IMR-90 (cell line): ENCODE data around the gene ARHGAP35. TPM values are rescaled to one million over a fixed set of nuclear protein-coding genes. Genes with fewer than 3 reads are reported as not detected.

Experiments used
- ATAC-seq: fragments of 200-7000 bp; cut with Tn5 transposase; 2 replicates; pipeline ENCODE4 v1.9.1; 2020; ENCODE audit warnings: low read depth, mild to moderate bottlenecking, moderate library complexity
- BruUV-seq: library from RNA; stranded (reverse); fragments of 400-500 nt; replicated peaks from 2 replicates; lab custom pipeline; 2021; lab: Mats Ljungman, UMichigan
- CTCF ChIA-PET: fragments of 300-600 bp; formaldehyde crosslinking; extraction: SDS; loops from one replicate; lab custom pipeline; 2021; ENCODE audit warnings: antibody characterized with exemption; lab: Yijun Ruan, JAX
- POLR2A ChIA-PET: fragments of 300-600 bp; sonication (Branson Sonifier 250); formaldehyde crosslinking; loops from one replicate; lab custom pipeline; 2022; ENCODE audit warnings: antibody characterized with exemption; ENCODE audit not compliant: unreplicated experiment; lab: Charles Lee
- DNase-seq: peaks from one replicate; pipeline ENCODE4 v3.0.0; 2013
- H2AFZ ChIP-seq: replicated peaks from 2 replicates; pipeline ENCODE3; 2013; ENCODE audit warnings: low read length, mild to moderate bottlenecking; ENCODE audit not compliant: poor library complexity
- H2AK5ac ChIP-seq: 2 replicates; pipeline ENCODE4 v1.6.1; 2013; ENCODE audit warnings: low read depth, low read length, inconsistent platforms
- H2AK9ac ChIP-seq: replicated peaks from 2 replicates; pipeline ENCODE3; 2013; ENCODE audit warnings: mild to moderate bottlenecking, low read depth, low read length, moderate library complexity; ENCODE audit not compliant: poor library complexity
- H2BK120ac ChIP-seq: 2 replicates; pipeline ENCODE4 v1.6.1; 2013; ENCODE audit warnings: low read depth, low read length, inconsistent platforms
- H2BK15ac ChIP-seq: 3 replicates; pipeline ENCODE4 v1.6.1; 2013; ENCODE audit warnings: low read depth, low read length, inconsistent platforms
- H2BK20ac ChIP-seq: 2 replicates; pipeline ENCODE4 v1.6.1; 2013; ENCODE audit warnings: low read depth, mild to moderate bottlenecking, inconsistent platforms, low read length, moderate library complexity
- H2BK5ac ChIP-seq: 2 replicates; pipeline ENCODE4 v1.6.1; 2013; ENCODE audit warnings: mild to moderate bottlenecking, low read depth, low read length, inconsistent platforms; ENCODE audit not compliant: poor library complexity, severe bottlenecking
- H3K14ac ChIP-seq: replicated peaks from 2 replicates; pipeline ENCODE4 v1.6.1; 2013; ENCODE audit warnings: low read depth, low read length, inconsistent platforms
- H3K18ac ChIP-seq: 2 replicates; pipeline ENCODE4 v1.6.1; 2013; ENCODE audit warnings: low read depth, low read length, control low read depth
- H3K23ac ChIP-seq: 2 replicates; pipeline ENCODE4 v1.6.1; 2013; ENCODE audit warnings: low read depth, low read length, inconsistent platforms
- H3K27ac ChIP-seq: 2 replicates; pipeline ENCODE4 v1.5.1; 2013; ENCODE audit warnings: mild to moderate bottlenecking, control low read depth, low read length; ENCODE audit not compliant: insufficient read depth
- H3K27me3 ChIP-seq: 2 replicates; pipeline ENCODE4 v1.6.1; 2013; ENCODE audit warnings: low read length; ENCODE audit not compliant: control insufficient read depth, insufficient read depth
- H3K36me3 ChIP-seq: 2 replicates; pipeline ENCODE4 v1.6.1; 2013; ENCODE audit warnings: low read length, mixed read lengths; ENCODE audit not compliant: control insufficient read depth, insufficient read depth
- H3K4ac ChIP-seq: 2 replicates; pipeline ENCODE4 v1.6.1; 2013; ENCODE audit warnings: low read depth, low read length, inconsistent platforms
- H3K4me1 ChIP-seq: 2 replicates; pipeline ENCODE4 v1.6.1; 2013; ENCODE audit warnings: low read length, mixed read lengths; ENCODE audit not compliant: control insufficient read depth, insufficient read depth
- H3K4me2 ChIP-seq: 2 replicates; pipeline ENCODE4 v1.6.1; 2013; ENCODE audit warnings: low read depth, mild to moderate bottlenecking, control low read depth, low read length, moderate library complexity
- H3K4me3 ChIP-seq: 2 replicates; pipeline ENCODE4 v1.5.1; 2013; ENCODE audit warnings: low read depth, mild to moderate bottlenecking, control low read depth, low read length, moderate library complexity; ENCODE audit not compliant: insufficient read depth
- H3K56ac ChIP-seq: 2 replicates; pipeline ENCODE4 v1.6.1; 2013; ENCODE audit warnings: low read length, inconsistent platforms; ENCODE audit not compliant: insufficient read depth; ENCODE audit errors: extremely low read depth
- H3K79me1 ChIP-seq, 2 experiments: 2 replicates each; pipeline ENCODE4 v1.6.1; 2013; ENCODE audit warnings: low read length in 2 of 2, inconsistent platforms in 1 of 2, low read depth in 1 of 2
- H3K9ac ChIP-seq: 2 replicates; pipeline ENCODE4 v1.6.1; 2013; ENCODE audit warnings: low read depth, low read length, control low read depth
- H3K9me1 ChIP-seq: 2 replicates; pipeline ENCODE4 v1.6.1; 2013; ENCODE audit warnings: low read length, inconsistent platforms; ENCODE audit not compliant: insufficient read depth
- H3K9me3 ChIP-seq: 2 replicates; pipeline ENCODE4 v1.6.1; 2013; ENCODE audit warnings: low read length; ENCODE audit not compliant: control insufficient read depth, insufficient read depth
- H4K20me1 ChIP-seq: 2 replicates; pipeline ENCODE4 v1.6.1; 2013; ENCODE audit warnings: low read length, inconsistent platforms; ENCODE audit not compliant: insufficient read depth
- H4K5ac ChIP-seq: 2 replicates; pipeline ENCODE4 v1.6.1; 2013; ENCODE audit warnings: mild to moderate bottlenecking, low read depth, low read length, control low read depth
- H4K8ac ChIP-seq, 2 experiments: 2 replicates each; pipeline ENCODE4 v1.6.1; 2013; ENCODE audit warnings: low read depth in 2 of 2, low read length in 2 of 2, control low read depth in 1 of 2, inconsistent platforms in 1 of 2
- H4K91ac ChIP-seq: 2 replicates; pipeline ENCODE4 v1.6.1; 2013; ENCODE audit warnings: low read depth, low read length, inconsistent platforms; ENCODE audit not compliant: insufficient read depth
- BHLHE40 ChIP-seq: fragments of 150-350 bp; IDR thresholded peaks from 2 replicates; pipeline ENCODE4 v1.6.1; 2016; ENCODE audit warnings: mild to moderate bottlenecking, low read depth, low read length
- ELK1 ChIP-seq: fragments of 150-350 bp; IDR thresholded peaks from 2 replicates; pipeline ENCODE4 v1.6.1; 2016; ENCODE audit warnings: low read depth, mild to moderate bottlenecking, low read length, moderate library complexity, borderline replicate concordance
- MAFK ChIP-seq: IDR thresholded peaks from 2 replicates; pipeline ENCODE4 v1.6.1; 2012; ENCODE audit warnings: low read depth, low read length, improper control_type of control experiment
- MAZ ChIP-seq: IDR thresholded peaks from 2 replicates; pipeline ENCODE4 v1.6.1; 2012; ENCODE audit warnings: low read depth, mild to moderate bottlenecking, low read length, improper control_type of control experiment, moderate library complexity, borderline replicate concordance
- MXI1 ChIP-seq: IDR thresholded peaks from 2 replicates; pipeline ENCODE4 v1.6.1; 2012; ENCODE audit warnings: low read depth, mild to moderate bottlenecking, low read length, moderate library complexity, borderline replicate concordance
- NFE2L2 ChIP-seq: fragments of 150-350 bp; IDR thresholded peaks from 2 replicates; pipeline ENCODE4 v1.6.1; 2016; ENCODE audit warnings: low read depth, mild to moderate bottlenecking, low read length
- RAD21 ChIP-seq: IDR thresholded peaks from 2 replicates; pipeline ENCODE4 v1.6.1; 2012; ENCODE audit warnings: low read length, improper control_type of control experiment
- RCOR1 ChIP-seq: IDR thresholded peaks from 2 replicates; pipeline ENCODE4 v1.6.1; 2012; ENCODE audit warnings: mild to moderate bottlenecking, low read length, improper control_type of control experiment; ENCODE audit not compliant: insufficient replicate concordance
- SMC3 ChIP-seq: fragments of 150-350 bp; IDR thresholded peaks from 2 replicates; pipeline ENCODE4 v1.6.1; 2016; ENCODE audit warnings: low read depth, mild to moderate bottlenecking, antibody characterized with exemption, low read length, moderate library complexity
- USF2 ChIP-seq: fragments of 150-350 bp; IDR thresholded peaks from 2 replicates; pipeline ENCODE4 v1.6.1; 2017; ENCODE audit warnings: mild to moderate bottlenecking, antibody characterized with exemption, low read length, low read depth
- WGBS, 2 experiments: methylation state at CpG; one replicate each; pipeline versions ENCODE4 v1.1.5 to v1.1.7; 2013; ENCODE audit warnings: missing lambda C conversion rate in 2 of 2; ENCODE audit not compliant: insufficient read length in 1 of 2; ENCODE audit errors: extremely low coverage in 2 of 2; 5-methylcytosine and 5-hydroxymethylcytosine counted together
- dilution Hi-C: fragments of 300-500 bp; cut with HindIII; formaldehyde crosslinking; loops from one replicate; pipeline ENCODE4 v1.14.3; 2018; ENCODE audit warnings: low sequenced_read_pairs; ENCODE audit not compliant: unreplicated experiment
- in situ Hi-C: fragments of 300-500 bp; cut with MboI; formaldehyde crosslinking; loops from 3 replicates; pipeline ENCODE4 v1.14.3; 2019; ENCODE audit warnings: low sequenced_read_pairs, inconsistent platforms, mixed read lengths
- intact Hi-C: fragments of 100-400 bp; cut with micrococcal nuclease; formaldehyde crosslinking; loops from 2 replicates; pipeline ENCODE4 v1.10.0; 2022
- polyA plus RNA-seq, 3 experiments: library from polyadenylated mRNA; depleted of rRNA; stranded (reverse); fragments of >200 nt; gene quantifications; 2 replicates each; pipeline ENCODE4 v1.2.3, GENCODE V29; 2012; ENCODE audit warnings: low replicate concordance in 1 of 3
- total RNA-seq: library from RNA; depleted of rRNA; stranded (reverse); fragments of >200 nt; gene quantifications from 2 replicates; pipeline ENCODE4 v1.2.3, GENCODE V29; 2012
- TF ChIP-seq, protein P1 (sequence below): conservative IDR thresholded peaks from 2 replicates; pipeline ENCODE4 v1.5.1; 2012; ENCODE audit warnings: mild to moderate bottlenecking, low read depth, low read length, improper control_type of control experiment

ARHGAP35 gene
- total and polyA plus RNA-seq, 2 of the 4 experiments (the other 2 are of a cell fraction) = 16.4 to 29.0 TPM

DNA sequence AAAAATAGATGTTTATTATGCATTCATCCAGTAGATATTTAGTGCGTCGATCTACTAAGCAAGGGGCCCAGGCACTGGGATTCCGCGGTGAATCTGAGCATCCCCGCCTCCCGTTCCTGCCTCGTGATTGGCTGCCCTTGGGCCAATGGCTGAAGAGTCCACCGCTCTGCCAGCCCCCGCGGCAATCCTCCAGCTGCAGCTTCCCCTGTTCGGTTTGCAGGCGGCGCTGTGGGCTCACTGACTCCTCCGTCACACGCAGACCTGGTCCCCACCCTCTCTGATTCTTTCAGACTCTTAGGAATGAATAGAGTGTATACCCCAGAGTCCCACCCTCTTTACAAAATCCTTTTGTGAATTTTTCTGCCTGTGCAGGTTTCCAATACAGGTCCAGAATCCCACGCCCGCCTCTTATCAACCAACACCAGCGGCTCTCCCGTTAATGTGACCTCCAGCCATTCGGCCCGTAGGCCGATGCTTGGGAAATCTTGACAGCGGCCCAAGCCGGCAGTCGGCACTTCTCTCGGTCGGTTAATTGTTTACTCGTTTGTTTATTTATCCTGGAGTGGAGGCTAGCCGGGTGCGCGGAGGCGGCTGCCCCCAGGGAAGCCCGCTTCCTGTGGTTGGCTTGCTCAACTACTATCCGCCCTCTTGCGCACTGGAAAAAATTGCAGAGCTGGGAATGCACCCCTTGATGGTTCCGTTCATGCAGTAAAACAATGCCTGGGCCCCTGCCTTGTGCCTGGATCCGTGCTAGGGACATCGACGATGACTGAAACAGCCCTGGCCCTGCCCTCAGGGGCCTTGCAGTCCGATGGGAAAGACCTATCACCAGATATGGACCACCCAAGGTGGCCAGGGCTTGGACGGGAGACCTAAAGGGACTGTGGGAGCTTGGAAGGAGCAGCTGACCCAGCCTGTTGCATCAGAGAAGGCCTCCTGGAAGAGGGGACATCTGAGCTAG lies 4.5 kb upstream of the ARHGAP35 start:
- peaks cover 12% of the 10 kb centered on the region for H4K20me1 ChIP-seq
- peak overlapping the region; percentile 73 for H3K4me2 ChIP-seq
- dilution Hi-C loops = no loop called here
- peak overlapping the region; percentile 98 for H2BK120ac ChIP-seq
- peak overlapping the region; percentile 94 for H3K18ac ChIP-seq
- peak overlapping the region; percentile 99 for H3K23ac ChIP-seq
- H3K27me3 ChIP-seq = no peaks in the 10 kb centered on the region
- peaks cover 12% of the 10 kb centered on the region for H3K9me1 ChIP-seq
- peak overlapping the region; percentile 97 for H4K91ac ChIP-seq
- peak overlapping the region; percentile 98 for H2AFZ ChIP-seq
- ATAC-seq (peak; percentile 63), DNase-seq (peak; percentile 94)
- no peaks in the 10 kb centered on the region for H3K36me3 ChIP-seq
- peak overlapping the region; percentile 99; the same call in 2 of the 3 replicates for H2BK15ac ChIP-seq
- in situ Hi-C loops = no loop called here
- WGBS, 2 experiments = 8% methylated on average over 10 of the region's 41 CpGs; no CpG with 5 or more reads in 1 of the 2 experiments
- CTCF ChIA-PET = interaction anchor here (0.6 to 2.0 kb wide), 6 partner anchors 89 to 157 kb away, joined by 3 to 14 read pairs (median 4); no protein-coding TSS in a partner anchor
- no peaks in the 10 kb centered on the region for H3K9me3 ChIP-seq
- peak overlapping the region; percentile 95 for H2BK5ac ChIP-seq
- H3K4ac ChIP-seq = peak overlapping the region; percentile 96
- H3K14ac ChIP-seq = peak overlapping the region; percentile 78
- peak overlapping the region; percentile 91 for H4K5ac ChIP-seq
- peaks cover 6 to 20% of the 10 kb centered on the region in 2 experiments; a peak in 3 of 4 replicates for H3K79me1 ChIP-seq
- peak overlapping the region; percentile 99 for H2AK5ac ChIP-seq
- peak overlapping the region; percentile 98 for H2AK9ac ChIP-seq
- intact Hi-C loops = loop anchor here (1.0 to 2.0 kb wide), 2 partner anchors 120 to 135 kb away; no protein-coding TSS in a partner anchor
- H2BK20ac ChIP-seq = peak overlapping the region; percentile 99
- H4K8ac ChIP-seq = peak overlapping the region; percentile 94 to 98
- peak overlapping the region; percentile 97 for H3K27ac ChIP-seq
- POLR2A ChIA-PET = interaction anchor here (0.5 to 0.6 kb wide), 2 partner anchors 87 to 140 kb away, joined by 8 read pairs; partner anchors contain the start of gene PRKD2
- peak overlapping the region; percentile 51 for H3K9ac ChIP-seq
- peak overlapping the region; percentile 28 for H3K4me3 ChIP-seq
- H3K4me1 ChIP-seq = peaks cover 3% of the 10 kb centered on the region
- peak overlapping the region; percentile 78 for H3K56ac ChIP-seq
- no TSS peak for BruUV-seq
- peak; percentile 11; the same call in 1 of the 2 replicates for TF ChIP-seq BHLHE40
- peak; percentile 68 for TF ChIP-seq RCOR1
- TF ChIP-seq MAZ = peak; percentile 91
- TF ChIP-seq, protein P1, sequence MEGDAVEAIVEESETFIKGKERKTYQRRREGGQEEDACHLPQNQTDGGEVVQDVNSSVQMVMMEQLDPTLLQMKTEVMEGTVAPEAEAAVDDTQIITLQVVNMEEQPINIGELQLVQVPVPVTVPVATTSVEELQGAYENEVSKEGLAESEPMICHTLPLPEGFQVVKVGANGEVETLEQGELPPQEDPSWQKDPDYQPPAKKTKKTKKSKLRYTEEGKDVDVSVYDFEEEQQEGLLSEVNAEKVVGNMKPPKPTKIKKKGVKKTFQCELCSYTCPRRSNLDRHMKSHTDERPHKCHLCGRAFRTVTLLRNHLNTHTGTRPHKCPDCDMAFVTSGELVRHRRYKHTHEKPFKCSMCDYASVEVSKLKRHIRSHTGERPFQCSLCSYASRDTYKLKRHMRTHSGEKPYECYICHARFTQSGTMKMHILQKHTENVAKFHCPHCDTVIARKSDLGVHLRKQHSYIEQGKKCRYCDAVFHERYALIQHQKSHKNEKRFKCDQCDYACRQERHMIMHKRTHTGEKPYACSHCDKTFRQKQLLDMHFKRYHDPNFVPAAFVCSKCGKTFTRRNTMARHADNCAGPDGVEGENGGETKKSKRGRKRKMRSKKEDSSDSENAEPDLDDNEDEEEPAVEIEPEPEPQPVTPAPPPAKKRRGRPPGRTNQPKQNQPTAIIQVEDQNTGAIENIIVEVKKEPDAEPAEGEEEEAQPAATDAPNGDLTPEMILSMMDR = peak; percentile 95
- TF ChIP-seq MAFK = no peak
- TF ChIP-seq SMC3 = peak; percentile 82
- no peak for TF ChIP-seq ELK1
- TF ChIP-seq NFE2L2 = no peak
- TF ChIP-seq USF2 = peak; percentile 49; the same call in 1 of the 2 replicates
- TF ChIP-seq MXI1 = peak; percentile 52
- peak; percentile 94 for TF ChIP-seq RAD21
